Cardiac muscle cell (in vitro differentiated cells and primary cell): ENCODE measurements around the gene TMED6. TPM values are rescaled to one million over a fixed set of nuclear protein-coding genes. Genes with fewer than 3 reads are reported as not detected.

ENCODE experiments used
- DNase-seq, 2 donors: peaks; one replicate each; pipeline versions ENCODE4 v3.0.0 to v3.0.0-alpha.2; 2010 to 2017; ENCODE audit warnings: low read depth in 1 of 2, low spot score in 1 of 2
- H3K27ac ChIP-seq: fragments of 200-600 bp; sonication (generic); 2 replicates; pipeline ENCODE4 v1.5.1; 2016
- H3K27me3 ChIP-seq: fragments of 200-600 bp; sonication (generic); 2 replicates; pipeline ENCODE4 v1.6.0; 2016; ENCODE audit warnings: control low read depth
- H3K36me3 ChIP-seq: fragments of 200-600 bp; sonication (generic); 2 replicates; pipeline ENCODE4 v1.5.1; 2016; ENCODE audit warnings: control low read depth
- H3K4me1 ChIP-seq: fragments of 200-600 bp; sonication (generic); 2 replicates; pipeline ENCODE4 v1.8.1; 2017; ENCODE audit warnings: low read depth, mild to moderate bottlenecking, mixed run types
- H3K4me3 ChIP-seq: fragments of 200-600 bp; sonication (generic); 2 replicates; pipeline ENCODE4 v1.5.1; 2016; ENCODE audit warnings: mild to moderate bottlenecking
- H3K9me3 ChIP-seq: fragments of 200-600 bp; sonication (generic); 2 replicates; pipeline ENCODE4 v1.5.1; 2017; ENCODE audit warnings: low read depth, mild to moderate bottlenecking, control low read depth
- CTCF ChIP-seq: IDR thresholded peaks from 2 replicates; pipeline ENCODE4 v1.5.1; 2012; ENCODE audit warnings: low read depth, mild to moderate bottlenecking, low read length
- polyA plus RNA-seq: library from polyadenylated mRNA; unstranded; fragments of >200 nt; fragmentation: Nextera tagmentation; extraction: Ambion mirVana; gene quantifications from 2 replicates; pipeline ENCODE4 v1.2.1, GENCODE V29; 2016
- total RNA-seq: library from RNA; depleted of rRNA; stranded (reverse); fragments of >200 nt; gene quantifications from 2 replicates; pipeline ENCODE4 v1.2.3, GENCODE V29; 2016

Gene TMED6
- total RNA-seq (0.69 TPM in 1 of 2 replicates, not detected in the other), polyA plus RNA-seq (0.37 and 0.95 TPM in 2 replicates)

GRCh38 chr16:69351309-69352027 is at the start of gene TMED6:
Gene TMED6 (minus strand): TSS chr16:69351786. CDS start chr16:69351753, 33 bp downstream.
- H3K27ac ChIP-seq = peak within 1 kb of the TSS; percentile 23
- DNase-seq = no peak

GRCh38 chr16:69399361-69399760 is 47.8 kb upstream of the TMED6 start:
- Histone ChIP-seq H3K9me3 (no peaks in the 10 kb centered on the region), H3K4me1 (peaks cover 18% of the 10 kb centered on the region), H3K27me3 (no peaks in the 10 kb centered on the region), H3K4me3 (no peak overlapping the region), H3K36me3 (no peaks in the 10 kb centered on the region), H3K27ac (no peak overlapping the region)
- TF ChIP-seq CTCF = no peak
- peak in 1 of 2 donors; percentile 30 for DNase-seq

More at GRCh38 chr16:69351309-69352027, at the start of gene TMED6:
- peaks cover 15% of the 10 kb centered on the region for H3K36me3 ChIP-seq
- no peaks in the 10 kb centered on the region for H3K9me3 ChIP-seq
- no peaks in the 10 kb centered on the region for H3K4me1 ChIP-seq
- TF ChIP-seq CTCF = no peak
- H3K4me3 ChIP-seq = no peak within 1 kb of the TSS
- no peaks in the 10 kb centered on the region for H3K27me3 ChIP-seq

- Histone ChIP-seq H3K9me3 (no peaks in the 10 kb centered on the region), H3K4me1 (peaks cover 12% of the 10 kb centered on the region), H3K4me3 (no peak overlapping the region), H3K36me3 (no peaks in the 10 kb centered on the region), H3K27ac (peak overlapping the region; percentile 15), H3K27me3 (no peaks in the 10 kb centered on the region)
- peak; percentile 80 for TF ChIP-seq CTCF
- peak; percentile 73 to 86 for DNase-seq
These were observed 46.4 kb upstream of the TMED6 start for GRCh38 chr16:69397821-69398521.

GRCh38 chr16:69396187-69397061 is 44.8 kb upstream of the TMED6 start:
- Histone ChIP-seq H3K27me3 (no peaks in the 10 kb centered on the region), H3K36me3 (no peaks in the 10 kb centered on the region), H3K27ac (no peak overlapping the region), H3K9me3 (no peaks in the 10 kb centered on the region), H3K4me1 (peaks cover 12% of the 10 kb centered on the region), H3K4me3 (no peak overlapping the region)
- DNase-seq = peak; percentile 91 to 98
- peak; percentile 64 for TF ChIP-seq CTCF

- H3K27ac ChIP-seq = no peak overlapping the region
These were observed 44.2 kb upstream of the TMED6 start for GRCh38 chr16:69395859-69396186.

More at GRCh38 chr16:69395859-69396186, 44.2 kb upstream of the TMED6 start:
- Histone ChIP-seq H3K4me3 (no peak overlapping the region), H3K4me1 (peaks cover 12% of the 10 kb centered on the region), H3K36me3 (no peaks in the 10 kb centered on the region), H3K27me3 (no peaks in the 10 kb centered on the region), H3K9me3 (no peaks in the 10 kb centered on the region)
- no peak for DNase-seq
- TF ChIP-seq CTCF = no peak
